Stimulated activated CD8-positive, alpha-beta memory T cell treated with anti-CD3 and anti-CD28 coated beads, Interleukin-15, amount 100 ng/mL, for 4 hours (primary cell): ENCODE data around the gene TEKTIP1.
"Not testable (repeated sequence)": the region's sequence is repeated elsewhere in the genome, so short reads cannot be mapped to it uniquely, and the experiment has no call there.

Experiments
- DNase-seq, 2 donors: peaks; one replicate each; pipeline ENCODE4 v3.0.0-alpha.2; 2020; ENCODE audit warnings: low read depth in 2 of 2

The TEKTIP1 gene

DNA sequence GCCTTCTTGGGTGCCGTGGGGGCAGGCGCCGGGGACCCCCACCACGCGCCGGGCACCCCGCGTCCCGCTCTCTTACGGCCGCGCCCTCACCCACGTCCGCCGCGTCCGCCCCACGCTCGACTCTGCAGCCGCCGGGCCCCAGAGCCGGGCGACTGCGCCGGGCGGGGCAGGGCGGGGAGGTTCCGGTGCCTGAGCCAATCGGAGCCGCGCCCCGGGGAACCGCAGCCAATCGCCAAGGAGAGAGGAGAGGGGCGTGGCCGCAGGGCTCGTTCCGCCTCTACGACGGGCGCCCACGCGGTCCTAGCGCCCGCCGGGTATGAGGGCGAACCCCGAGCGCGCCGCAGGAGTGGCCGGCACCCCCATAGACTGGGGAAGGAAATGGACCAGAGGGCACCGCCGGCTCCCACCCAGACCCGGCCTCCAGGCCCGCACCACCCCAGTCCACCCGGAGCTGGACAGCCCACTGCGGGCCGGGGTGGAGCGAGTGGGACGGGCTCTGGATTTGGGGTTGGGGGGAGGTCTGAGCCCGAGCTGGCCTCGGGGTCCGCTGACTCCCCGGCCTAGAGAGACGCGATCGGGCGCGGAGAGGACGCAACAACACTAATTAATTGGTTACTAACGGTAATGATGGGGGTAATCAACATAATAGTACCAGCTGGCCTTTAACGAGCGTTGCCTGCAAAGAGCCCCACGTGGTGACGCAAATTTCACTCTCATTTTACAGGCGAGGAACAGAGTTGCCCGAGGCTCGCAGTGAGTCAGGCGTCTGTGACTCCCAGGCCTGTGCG is 18.7 kb downstream of the TEKTIP1 start, which contains the start of gene MFSD12:
Gene MFSD12 (minus strand): TSS at position 126 of the 788 bp plus-strand sequence. CDS start 183 bp downstream, outside the sequence.
- peak; percentile 83 to 89 for DNase-seq

GRCh38 chr19:3563709-3564524 is 24.9 kb downstream of the TEKTIP1 start:
- no peak for DNase-seq

DNA sequence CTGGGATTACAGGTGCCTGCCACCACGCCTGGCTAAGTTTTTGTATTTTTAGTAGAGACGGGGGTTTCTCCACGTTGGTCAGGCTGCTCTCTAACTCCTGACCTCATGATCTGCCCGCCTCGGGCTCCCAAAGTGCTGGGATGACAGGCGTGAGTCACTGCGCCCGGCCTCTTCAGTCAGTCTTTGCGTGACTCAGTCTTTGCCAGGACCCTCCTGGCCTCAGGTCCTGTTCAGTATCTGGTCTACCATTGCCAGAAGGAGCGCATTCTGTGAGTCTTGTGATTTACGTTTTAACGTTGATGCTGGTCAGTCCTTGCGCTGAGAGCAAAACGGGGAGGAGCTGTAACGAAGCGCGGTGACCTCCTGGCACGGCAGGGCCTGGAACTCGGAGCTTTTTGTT is 26.2 kb downstream of the TEKTIP1 start:
- DNase-seq: no peak

- DNase-seq: not testable (repeated sequence)
Measured at GRCh38 chr19:3570042-3570441, 31.1 kb downstream of the TEKTIP1 start.

GRCh38 chr19:3570606-3571011 is 31.6 kb downstream of the TEKTIP1 start:
- no peak for DNase-seq

GRCh38 chr19:3572132-3572854 is 33.3 kb downstream of the TEKTIP1 start:
- peak; percentile 99 for DNase-seq

GRCh38 chr19:3572855-3573161 is 33.8 kb downstream of the TEKTIP1 start, which contains the start of gene HMG20B:
TSS of gene HMG20B (plus strand) at chr19:3572944. CDS start at chr19:3573310, 366 bp downstream.
- DNase-seq: no peak

GRCh38 chr19:3573162-3573857 is 34.3 kb downstream of the TEKTIP1 start:
- DNase-seq: no peak

GRCh38 chr19:3573858-3574637 is 35.1 kb downstream of the TEKTIP1 start:
- DNase-seq: peak; percentile 54 to 68

- no peak for DNase-seq
Measured at GRCh38 chr19:3575260-3575741, 36.3 kb downstream of the TEKTIP1 start.

- no peak for DNase-seq
Measured at GRCh38 chr19:3575949-3576673, 37.1 kb downstream of the TEKTIP1 start.

DNA sequence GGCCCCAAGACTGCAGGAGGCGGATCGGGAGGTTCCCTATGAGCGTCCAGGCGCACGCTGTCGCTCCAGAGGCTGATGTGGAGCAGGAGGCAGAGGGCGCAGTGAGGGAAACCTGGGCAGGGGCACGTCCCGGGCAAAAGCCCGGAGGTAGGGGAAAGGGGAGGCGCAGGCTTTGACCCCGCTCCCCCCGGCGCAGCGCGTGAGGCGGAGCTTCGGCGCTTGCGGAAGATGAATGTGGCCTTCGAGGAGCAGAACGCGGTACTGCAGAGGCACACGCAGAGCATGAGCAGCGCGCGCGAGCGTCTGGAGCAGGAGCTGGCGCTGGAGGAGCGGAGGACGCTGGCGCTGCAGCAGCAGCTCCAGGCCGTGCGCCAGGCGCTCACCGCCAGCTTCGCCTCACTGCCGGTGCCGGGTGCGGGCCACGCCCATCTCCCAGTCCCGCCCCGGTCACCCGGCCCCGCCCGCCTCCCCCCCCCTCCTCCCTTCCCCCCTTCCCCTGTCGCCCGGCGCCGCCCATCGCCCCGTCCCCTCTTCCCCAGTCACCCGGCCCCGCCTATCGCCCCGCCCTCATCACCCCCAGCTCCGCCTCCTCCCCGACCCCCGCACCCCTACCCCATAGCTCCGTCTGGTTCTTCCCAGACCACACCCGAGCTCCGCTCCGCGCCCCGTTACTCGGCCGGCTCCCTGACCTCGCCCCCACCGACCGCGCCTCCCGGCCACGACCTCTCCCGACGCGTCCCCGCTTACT is 37.9 kb downstream of the TEKTIP1 start:
- no peak for DNase-seq

GRCh38 chr19:3577723-3578344 is 38.9 kb downstream of the TEKTIP1 start:
- no peak for DNase-seq

- DNase-seq: no peak
Measured at GRCh38 chr19:3578390-3578789, 39.4 kb downstream of the TEKTIP1 start.

GRCh38 chr19:3580156-3580934 is 41.4 kb downstream of the TEKTIP1 start:
- DNase-seq: no peak

GRCh38 chr19:3581792-3582191 is 42.8 kb downstream of the TEKTIP1 start:
- DNase-seq: not testable (repeated sequence)

DNA sequence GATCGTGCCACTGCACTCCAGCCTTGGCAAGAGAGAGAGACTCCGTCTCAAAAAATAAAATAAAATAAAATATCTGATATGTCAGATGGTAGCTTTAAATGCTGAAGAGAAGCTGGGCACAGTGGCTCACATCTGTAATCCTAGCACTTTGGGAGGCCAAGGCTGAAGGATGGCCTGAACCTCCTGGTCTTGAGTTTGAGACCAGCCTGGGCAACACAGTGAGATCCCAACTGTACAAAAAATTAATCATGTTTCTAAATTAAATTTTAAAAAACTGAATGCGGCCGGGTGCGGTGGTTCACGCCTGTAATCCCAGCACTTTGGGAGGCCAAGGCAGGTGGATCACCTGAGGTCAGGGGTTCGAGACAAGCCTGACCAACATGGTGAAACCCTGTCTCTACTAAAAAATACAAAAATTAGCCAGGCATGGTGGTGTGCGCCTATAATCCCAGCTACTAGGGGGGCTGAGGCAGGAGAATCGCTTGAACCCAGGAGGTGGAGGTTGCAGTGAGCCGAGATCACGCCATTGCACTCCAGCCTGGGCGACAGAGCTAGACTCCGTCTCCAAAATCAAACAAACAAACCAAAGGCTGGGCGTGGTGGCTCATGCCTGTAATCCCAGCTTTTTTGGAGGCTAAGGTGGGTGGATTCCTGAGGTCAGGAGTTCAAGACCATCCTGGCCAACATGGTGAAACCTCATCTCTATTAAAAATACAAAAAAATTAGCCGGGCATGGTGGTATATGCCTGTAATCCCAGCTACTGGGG is 45.2 kb downstream of the TEKTIP1 start:
- not testable (repeated sequence) for DNase-seq
